ENCODE results near the gene CCDC146. TPM values are rescaled to one million over a fixed set of nuclear protein-coding genes. Genes with fewer than 3 reads are reported as not detected.
A peak's percentile ranks its signal among the peaks of the same experiment; 100 is the strongest.

The CCDC146 gene
- total and polyA plus RNA-seq, 9 donors = 5.3 to 44.6 (median 14.0) TPM

- Histone ChIP-seq H3K9me3 (no peaks in the 10 kb centered on the region), H3K27ac (no peak overlapping the region), H3K4me3 (no peak overlapping the region), H3K36me3 (no peaks in the 10 kb centered on the region), H3K27me3 (no peaks in the 10 kb centered on the region), H3K4me1 (ENCODE audit: insufficient read depth) (no peaks in the 10 kb centered on the region)
- 83 to 88% (median 87%) methylated on average over 4 of the region's 4 CpGs for WGBS, 3 donors
- TF ChIP-seq POLR2A (IDR thresholded peaks at IDR 0.05) (no peak), CTCF (IDR thresholded peaks at IDR 0.05) (no peak), EP300 (IDR thresholded peaks at IDR 0.05) (no peak)
- intact Hi-C loops (cut with DNase I) = loop anchor here in 1 of 4 donors (10.0 kb wide), 1 partner anchor 59 kb away; no protein-coding TSS in a partner anchor
- no peak for DNase-seq
These were observed 143.3 kb downstream of the CCDC146 start for GRCh38 chr7:77265666-77266065.

GRCh38 chr7:77266291-77266794 is 143.9 kb downstream of the CCDC146 start:
- H3K27me3 ChIP-seq = no peaks in the 10 kb centered on the region
- no peak overlapping the region for H3K27ac ChIP-seq
- H3K9me3 ChIP-seq = no peaks in the 10 kb centered on the region
- H3K36me3 ChIP-seq = no peaks in the 10 kb centered on the region
- WGBS, 3 donors = 88 to 92% (median 92%) methylated on average over 2 of the region's 2 CpGs
- peaks cover 2% of the 10 kb centered on the region for H3K4me1 ChIP-seq (ENCODE audit: insufficient read depth)
- intact Hi-C loops (cut with DNase I) = loop anchor here in 1 of 4 donors (10.0 kb wide), 1 partner anchor 58 kb away; no protein-coding TSS in a partner anchor
- H3K4me3 ChIP-seq = no peak overlapping the region
- no peak for DNase-seq
- TF ChIP-seq EP300 (IDR thresholded peaks at IDR 0.05) = no peak
- no peak for TF ChIP-seq POLR2A (IDR thresholded peaks at IDR 0.05)
- no peak for TF ChIP-seq CTCF (IDR thresholded peaks at IDR 0.05)

- TF ChIP-seq CTCF (IDR thresholded peaks at IDR 0.05) (no peak), EP300 (IDR thresholded peaks at IDR 0.05) (no peak)
- 39 to 50% (median 42%) methylated on average over 4 of the region's 4 CpGs for WGBS, 3 donors
- Histone ChIP-seq H3K36me3 (no peaks in the 10 kb centered on the region), H3K9me3 (no peaks in the 10 kb centered on the region), H3K27me3 (no peaks in the 10 kb centered on the region), H3K4me1 (ENCODE audit: insufficient read depth) (peaks cover 2% of the 10 kb centered on the region), H3K4me3 (no peak overlapping the region), H3K27ac (peak overlapping the region in 1 of 2 donors; percentile 8)
- DNase-seq = peak in 2 of 5 donors; percentile 20 to 46
- intact Hi-C loops (cut with DNase I) = loop anchor here in 1 of 4 donors (10.0 kb wide), 1 partner anchor 55 kb away; no protein-coding TSS in a partner anchor
These were observed 147.1 kb downstream of the CCDC146 start for GRCh38 chr7:77269360-77270093.

- no peaks in the 10 kb centered on the region for H3K36me3 ChIP-seq
- TF ChIP-seq EP300 (IDR thresholded peaks at IDR 0.05) (no peak), CTCF (IDR thresholded peaks at IDR 0.05) (no peak), POLR2A (IDR thresholded peaks at IDR 0.05) (no peak)
- DNase-seq = no peak
- intact Hi-C loops (cut with DNase I) = no loop called here
- no peaks in the 10 kb centered on the region for H3K9me3 ChIP-seq
- 5 to 13% (median 9%) methylated on average over 1 of the region's 1 CpG for WGBS, 3 donors
- H3K27ac ChIP-seq = peak overlapping the region in 1 of 2 donors; percentile 8
- no peaks in the 10 kb centered on the region for H3K27me3 ChIP-seq
- peaks cover 2% of the 10 kb centered on the region for H3K4me1 ChIP-seq (ENCODE audit: insufficient read depth)
- no peak overlapping the region for H3K4me3 ChIP-seq
These were observed 147.7 kb downstream of the CCDC146 start for GRCh38 chr7:77270094-77270480.

Measured in ovary (tissue), 9 donors.